Measurements from ENCODE around the gene ADAM12. TPM values are rescaled to one million over a fixed set of nuclear protein-coding genes. Genes with fewer than 3 reads are reported as not detected.

The ADAM12 gene
- total RNA-seq, 2 donors from 2014 or later, result 0.27 to 2.2 TPM

DNA sequence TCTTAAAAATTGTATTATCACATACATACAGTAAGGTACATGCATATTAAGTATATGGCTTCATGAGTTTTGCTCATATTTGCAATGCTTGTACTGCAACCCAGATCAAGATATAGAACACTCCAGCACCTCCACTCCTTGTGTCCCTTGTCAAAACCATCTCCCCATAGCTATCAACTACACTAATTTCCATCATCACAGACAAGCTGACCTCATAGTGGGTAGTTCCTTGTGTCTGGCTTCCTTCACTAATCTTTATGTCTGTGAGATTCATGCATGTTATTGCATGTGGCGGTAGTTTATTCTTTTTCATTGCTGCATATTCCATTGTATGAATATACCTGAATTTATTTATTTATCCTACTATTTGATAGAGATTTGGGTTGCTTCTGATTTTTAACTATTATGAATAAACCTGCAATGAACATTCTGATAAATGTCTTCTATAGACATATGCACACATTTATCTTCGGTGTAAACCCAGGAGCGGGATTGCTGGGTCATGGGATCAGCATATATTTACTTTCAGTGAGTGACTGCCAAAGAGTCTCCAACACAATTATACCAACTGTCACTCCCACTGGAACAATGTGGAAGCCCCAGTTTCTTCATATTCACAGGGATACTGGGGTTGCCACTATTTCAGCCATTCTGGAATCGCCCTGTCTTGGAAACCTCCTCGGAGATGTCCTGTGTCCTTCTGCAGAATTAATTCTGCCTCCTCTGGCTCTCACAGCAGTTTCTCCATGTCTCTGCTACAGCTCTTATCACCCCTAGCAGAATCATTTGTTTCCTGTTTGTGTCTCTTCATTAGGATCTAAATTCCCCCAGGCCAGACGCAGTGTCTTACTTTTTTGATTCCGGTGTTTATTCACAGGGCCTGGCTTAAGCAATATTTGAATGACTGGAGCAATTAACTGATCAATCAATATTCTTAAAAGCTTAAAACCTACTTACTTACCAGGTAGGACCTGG lies 14.7 kb upstream of the ADAM12 start:
- H3K9me3 ChIP-seq, result no peaks in the 10 kb centered on the region
- no peaks in the 10 kb centered on the region for H3K27me3 ChIP-seq (replicated peaks; ENCODE audit: insufficient read depth)
- no peak overlapping the region for H3K4me3 ChIP-seq
- DNase-seq (ENCODE audit: low spot score) (no peak), ATAC-seq (ENCODE audit: insufficient number of reproducible peaks, low FRiP score, low read depth) (no peak)
- H3K4me1 ChIP-seq (ENCODE audit: control insufficient read depth in 1 of 2, low read depth in 2 of 2), result peaks cover 0 to 15% of the 10 kb centered on the region in 2 donors
- H3K27ac ChIP-seq, result no peak overlapping the region
- TF ChIP-seq, protein P1, sequence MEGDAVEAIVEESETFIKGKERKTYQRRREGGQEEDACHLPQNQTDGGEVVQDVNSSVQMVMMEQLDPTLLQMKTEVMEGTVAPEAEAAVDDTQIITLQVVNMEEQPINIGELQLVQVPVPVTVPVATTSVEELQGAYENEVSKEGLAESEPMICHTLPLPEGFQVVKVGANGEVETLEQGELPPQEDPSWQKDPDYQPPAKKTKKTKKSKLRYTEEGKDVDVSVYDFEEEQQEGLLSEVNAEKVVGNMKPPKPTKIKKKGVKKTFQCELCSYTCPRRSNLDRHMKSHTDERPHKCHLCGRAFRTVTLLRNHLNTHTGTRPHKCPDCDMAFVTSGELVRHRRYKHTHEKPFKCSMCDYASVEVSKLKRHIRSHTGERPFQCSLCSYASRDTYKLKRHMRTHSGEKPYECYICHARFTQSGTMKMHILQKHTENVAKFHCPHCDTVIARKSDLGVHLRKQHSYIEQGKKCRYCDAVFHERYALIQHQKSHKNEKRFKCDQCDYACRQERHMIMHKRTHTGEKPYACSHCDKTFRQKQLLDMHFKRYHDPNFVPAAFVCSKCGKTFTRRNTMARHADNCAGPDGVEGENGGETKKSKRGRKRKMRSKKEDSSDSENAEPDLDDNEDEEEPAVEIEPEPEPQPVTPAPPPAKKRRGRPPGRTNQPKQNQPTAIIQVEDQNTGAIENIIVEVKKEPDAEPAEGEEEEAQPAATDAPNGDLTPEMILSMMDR (IDR thresholded peaks at IDR 0.05), result no peak
- no peaks in the 10 kb centered on the region for H3K36me3 ChIP-seq

DNA sequence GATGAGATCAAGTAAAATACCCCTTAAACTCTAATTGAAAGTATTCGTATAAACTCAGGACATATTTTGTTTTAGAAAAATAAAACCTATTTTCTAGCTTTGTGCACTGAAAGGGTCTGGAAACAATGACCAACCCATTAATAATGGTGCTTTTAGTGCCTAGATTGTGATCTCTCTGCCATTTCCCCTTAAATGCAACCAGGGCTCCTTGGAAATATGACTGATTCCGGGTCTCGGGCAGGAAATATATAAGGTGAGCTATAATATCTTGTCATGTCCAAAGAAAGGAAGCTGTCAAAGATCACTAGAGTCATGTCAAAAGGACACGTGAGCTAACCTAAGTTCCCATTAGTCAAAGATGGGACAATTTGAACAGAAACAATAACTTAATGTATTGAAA lies 12.4 kb upstream of the ADAM12 start:
- Histone ChIP-seq H3K4me3 (no peak overlapping the region), H3K27ac (no peak overlapping the region), H3K27me3 (replicated peaks; ENCODE audit: insufficient read depth) (no peaks in the 10 kb centered on the region), H3K9me3 (no peaks in the 10 kb centered on the region), H3K4me1 (ENCODE audit: control insufficient read depth in 1 of 2, low read depth in 2 of 2) (peaks cover 0 to 4% of the 10 kb centered on the region in 2 donors), H3K36me3 (no peaks in the 10 kb centered on the region)
- DNase-seq (ENCODE audit: low spot score) (no peak), ATAC-seq (ENCODE audit: insufficient number of reproducible peaks, low FRiP score, low read depth) (no peak)
- TF ChIP-seq, protein P1 (IDR thresholded peaks at IDR 0.05), result no peak

DNA sequence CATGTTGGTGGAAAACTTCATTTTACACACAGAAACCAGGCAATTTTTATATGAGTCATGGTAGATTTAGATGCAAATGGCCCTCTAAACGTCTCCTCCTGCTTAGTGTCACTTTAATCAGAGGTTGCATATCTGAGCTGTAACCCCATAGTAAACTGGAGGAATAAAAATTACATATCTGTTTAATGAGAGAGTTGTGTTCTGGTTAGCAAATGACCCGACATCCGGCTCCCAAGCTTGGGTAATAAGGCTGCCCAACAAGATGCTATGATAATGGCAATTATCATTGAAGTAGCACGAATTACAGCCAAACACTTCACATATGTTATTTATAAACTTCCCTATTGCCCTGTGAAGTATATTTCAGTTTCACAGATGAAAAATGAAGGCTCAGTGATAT lies 10.6 kb upstream of the ADAM12 start:
- Histone ChIP-seq H3K9me3 (no peaks in the 10 kb centered on the region), H3K27me3 (replicated peaks; ENCODE audit: insufficient read depth) (no peaks in the 10 kb centered on the region), H3K4me3 (no peak overlapping the region), H3K4me1 (ENCODE audit: control insufficient read depth in 1 of 2, low read depth in 2 of 2) (peaks cover 0 to 4% of the 10 kb centered on the region in 2 donors), H3K36me3 (no peaks in the 10 kb centered on the region), H3K27ac (no peak overlapping the region)
- ATAC-seq (ENCODE audit: insufficient number of reproducible peaks, low FRiP score, low read depth) (no peak), DNase-seq (ENCODE audit: low spot score) (no peak)
- TF ChIP-seq, protein P1 (IDR thresholded peaks at IDR 0.05), result no peak

DNA sequence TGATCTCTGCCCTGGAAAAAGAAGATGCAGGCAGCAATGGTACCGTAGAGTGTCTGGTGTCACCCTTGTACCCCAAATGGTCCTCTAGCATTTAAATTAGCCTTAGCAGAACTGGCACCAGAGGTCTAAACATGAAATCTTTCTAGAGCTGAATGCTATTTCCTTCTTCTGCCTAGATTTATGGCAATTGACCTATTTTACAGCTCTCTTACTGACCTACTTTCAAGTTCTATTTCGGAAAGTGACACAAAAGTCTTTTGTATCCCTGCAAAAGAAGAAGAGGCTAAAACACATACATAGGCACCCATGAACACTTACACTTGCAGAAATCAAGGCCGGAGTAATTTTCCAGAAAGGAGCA lies 10.1 kb upstream of the ADAM12 start:
- no peak for DNase-seq (ENCODE audit: low spot score)
- Histone ChIP-seq H3K9me3 (no peaks in the 10 kb centered on the region), H3K27ac (no peak overlapping the region)

More for the DNA sequence above, 10.1 kb upstream of the ADAM12 start:
- no peak for ATAC-seq (ENCODE audit: insufficient number of reproducible peaks, low FRiP score, low read depth)
- H3K4me1 ChIP-seq (ENCODE audit: control insufficient read depth in 1 of 2, low read depth in 2 of 2), result peaks cover 0 to 4% of the 10 kb centered on the region in 2 donors
- no peaks in the 10 kb centered on the region for H3K27me3 ChIP-seq (replicated peaks; ENCODE audit: insufficient read depth)
- no peak overlapping the region for H3K4me3 ChIP-seq
- TF ChIP-seq, protein P1 (IDR thresholded peaks at IDR 0.05), result no peak
- no peaks in the 10 kb centered on the region for H3K36me3 ChIP-seq
